ENCODE data around the gene DDX10.

DDX10 gene

GRCh38 chr11:108916290-108916689, 251.4 kb downstream of the DDX10 start:
- H3K4me1 Mint-ChIP-seq, result no peaks in the 10 kb centered on the region
- H3K9me3 Mint-ChIP-seq, result no peaks in the 10 kb centered on the region
- no peaks in the 10 kb centered on the region for H3K27me3 Mint-ChIP-seq
- peaks cover 30% of the 10 kb centered on the region for H3K36me3 Mint-ChIP-seq
- no peak overlapping the region for H3K27ac Mint-ChIP-seq
- H3K4me3 Mint-ChIP-seq, result no peak overlapping the region
- ATAC-seq, result no peak

- no peak for ATAC-seq
- H3K4me3 Mint-ChIP-seq, result no peak overlapping the region
- no peaks in the 10 kb centered on the region for H3K27me3 Mint-ChIP-seq
- H3K9me3 Mint-ChIP-seq, result no peaks in the 10 kb centered on the region
- H3K4me1 Mint-ChIP-seq, result no peaks in the 10 kb centered on the region
- no peak overlapping the region for H3K27ac Mint-ChIP-seq
- H3K36me3 Mint-ChIP-seq, result peaks cover 34% of the 10 kb centered on the region
These were observed 252.1 kb downstream of the DDX10 start for GRCh38 chr11:108916935-108917334.

GRCh38 chr11:108921211-108921610, 256.3 kb downstream of the DDX10 start:
- Mint-ChIP-seq H3K36me3 (peaks cover 44% of the 10 kb centered on the region), H3K27me3 (no peaks in the 10 kb centered on the region), H3K9me3 (no peaks in the 10 kb centered on the region), H3K27ac (no peak overlapping the region), H3K4me3 (no peak overlapping the region), H3K4me1 (no peaks in the 10 kb centered on the region)
- no peak for ATAC-seq

- no peak for ATAC-seq
- no peaks in the 10 kb centered on the region for H3K27me3 Mint-ChIP-seq
- peaks cover 38% of the 10 kb centered on the region for H3K36me3 Mint-ChIP-seq
- no peak overlapping the region for H3K27ac Mint-ChIP-seq
- no peaks in the 10 kb centered on the region for H3K9me3 Mint-ChIP-seq
- no peaks in the 10 kb centered on the region for H3K4me1 Mint-ChIP-seq
- no peak overlapping the region for H3K4me3 Mint-ChIP-seq
These were observed 257.4 kb downstream of the DDX10 start for GRCh38 chr11:108922241-108922640.

GRCh38 chr11:108923413-108923812, 258.5 kb downstream of the DDX10 start:
- no peak overlapping the region for H3K27ac Mint-ChIP-seq
- H3K4me1 Mint-ChIP-seq, result no peaks in the 10 kb centered on the region
- no peaks in the 10 kb centered on the region for H3K9me3 Mint-ChIP-seq
- H3K4me3 Mint-ChIP-seq, result no peak overlapping the region
- ATAC-seq, result no peak
- H3K36me3 Mint-ChIP-seq, result peaks cover 27% of the 10 kb centered on the region
- H3K27me3 Mint-ChIP-seq, result no peaks in the 10 kb centered on the region

- H3K36me3 Mint-ChIP-seq, result peaks cover 26% of the 10 kb centered on the region
- H3K27ac Mint-ChIP-seq, result no peak overlapping the region
These were observed 261.4 kb downstream of the DDX10 start for GRCh38 chr11:108926171-108926840.

GRCh38 chr11:108926841-108927577, 262.1 kb downstream of the DDX10 start:
- H3K36me3 Mint-ChIP-seq, result peaks cover 22% of the 10 kb centered on the region
- H3K9me3 Mint-ChIP-seq, result no peaks in the 10 kb centered on the region
- ATAC-seq, result no peak
- no peaks in the 10 kb centered on the region for H3K4me1 Mint-ChIP-seq
- no peaks in the 10 kb centered on the region for H3K27me3 Mint-ChIP-seq
- H3K27ac Mint-ChIP-seq, result no peak overlapping the region
- no peak overlapping the region for H3K4me3 Mint-ChIP-seq

More at GRCh38 chr11:108926171-108926840, 261.4 kb downstream of the DDX10 start:
- H3K4me3 Mint-ChIP-seq, result no peak overlapping the region
- no peak for ATAC-seq
- no peaks in the 10 kb centered on the region for H3K9me3 Mint-ChIP-seq
- no peaks in the 10 kb centered on the region for H3K27me3 Mint-ChIP-seq
- no peaks in the 10 kb centered on the region for H3K4me1 Mint-ChIP-seq

- ATAC-seq, result no peak
- H3K27me3 Mint-ChIP-seq, result no peaks in the 10 kb centered on the region
- H3K4me1 Mint-ChIP-seq, result no peaks in the 10 kb centered on the region
- no peak overlapping the region for H3K27ac Mint-ChIP-seq
- no peak overlapping the region for H3K4me3 Mint-ChIP-seq
- no peaks in the 10 kb centered on the region for H3K9me3 Mint-ChIP-seq
- H3K36me3 Mint-ChIP-seq, result peaks cover 29% of the 10 kb centered on the region
These were observed 263.1 kb downstream of the DDX10 start for GRCh38 chr11:108927791-108928545.

- no peak overlapping the region for H3K27ac Mint-ChIP-seq
- H3K27me3 Mint-ChIP-seq, result no peaks in the 10 kb centered on the region
- H3K36me3 Mint-ChIP-seq, result peaks cover 33% of the 10 kb centered on the region
- ATAC-seq, result no peak
- H3K4me1 Mint-ChIP-seq, result no peaks in the 10 kb centered on the region
- H3K4me3 Mint-ChIP-seq, result no peak overlapping the region
- no peaks in the 10 kb centered on the region for H3K9me3 Mint-ChIP-seq
These were observed 264.4 kb downstream of the DDX10 start for GRCh38 chr11:108929241-108929640.

GRCh38 chr11:108931168-108931567, 266.3 kb downstream of the DDX10 start:
- ATAC-seq, result no peak
- no peak overlapping the region for H3K4me3 Mint-ChIP-seq
- H3K4me1 Mint-ChIP-seq, result no peaks in the 10 kb centered on the region
- peaks cover 37% of the 10 kb centered on the region for H3K36me3 Mint-ChIP-seq
- H3K27ac Mint-ChIP-seq, result no peak overlapping the region
- H3K27me3 Mint-ChIP-seq, result no peaks in the 10 kb centered on the region
- H3K9me3 Mint-ChIP-seq, result no peaks in the 10 kb centered on the region

- Mint-ChIP-seq H3K36me3 (peaks cover 42% of the 10 kb centered on the region), H3K27me3 (no peaks in the 10 kb centered on the region), H3K4me3 (no peak overlapping the region), H3K4me1 (no peaks in the 10 kb centered on the region), H3K27ac (no peak overlapping the region), H3K9me3 (no peaks in the 10 kb centered on the region)
- ATAC-seq, result no peak
These were observed 268.8 kb downstream of the DDX10 start for GRCh38 chr11:108933630-108934029.

- Mint-ChIP-seq H3K4me1 (no peaks in the 10 kb centered on the region), H3K36me3 (peaks cover 36% of the 10 kb centered on the region), H3K4me3 (no peak overlapping the region), H3K27me3 (no peaks in the 10 kb centered on the region), H3K27ac (no peak overlapping the region), H3K9me3 (no peaks in the 10 kb centered on the region)
- ATAC-seq, result no peak
These were observed 269.4 kb downstream of the DDX10 start for GRCh38 chr11:108934289-108934688.

GRCh38 chr11:108934696-108935095, 269.8 kb downstream of the DDX10 start:
- no peak for ATAC-seq
- no peaks in the 10 kb centered on the region for H3K9me3 Mint-ChIP-seq
- H3K4me3 Mint-ChIP-seq, result no peak overlapping the region
- no peak overlapping the region for H3K27ac Mint-ChIP-seq
- H3K36me3 Mint-ChIP-seq, result peaks cover 38% of the 10 kb centered on the region
- H3K4me1 Mint-ChIP-seq, result no peaks in the 10 kb centered on the region
- no peaks in the 10 kb centered on the region for H3K27me3 Mint-ChIP-seq

- no peaks in the 10 kb centered on the region for H3K27me3 Mint-ChIP-seq
- H3K4me3 Mint-ChIP-seq, result no peak overlapping the region
- no peak for ATAC-seq
- no peaks in the 10 kb centered on the region for H3K4me1 Mint-ChIP-seq
- peaks cover 56% of the 10 kb centered on the region for H3K36me3 Mint-ChIP-seq
- H3K27ac Mint-ChIP-seq, result no peak overlapping the region
- H3K9me3 Mint-ChIP-seq, result no peaks in the 10 kb centered on the region
These were observed 272.9 kb downstream of the DDX10 start for GRCh38 chr11:108937746-108938145.

GRCh38 chr11:108938604-108939003, 273.7 kb downstream of the DDX10 start:
- H3K4me1 Mint-ChIP-seq, result no peaks in the 10 kb centered on the region
- H3K9me3 Mint-ChIP-seq, result no peaks in the 10 kb centered on the region
- no peak overlapping the region for H3K4me3 Mint-ChIP-seq
- H3K27me3 Mint-ChIP-seq, result no peaks in the 10 kb centered on the region
- H3K36me3 Mint-ChIP-seq, result peaks cover 57% of the 10 kb centered on the region
- no peak for ATAC-seq
- H3K27ac Mint-ChIP-seq, result no peak overlapping the region

Data from stimulated activated memory B cell treated with anti-CD40 and anti-IgM and Interleukin-4, amounts not matched to agents 10 μg/mL and 1 μg/mL and 100 μg/mL, for 72 hours (primary cell).